ENCODE data around the gene FOSB. TPM values are rescaled to one million over a fixed set of nuclear protein-coding genes. Genes with fewer than 3 reads are reported as not detected.

The FOSB gene
- total RNA-seq, 1 donor from 2014 or later = 20.6 TPM

- peak overlapping the region; percentile 67 to 70 for H3K4me3 ChIP-seq
- no peak for TF ChIP-seq POLR2AphosphoS5 (IDR thresholded peaks at IDR 0.05; ENCODE audit: insufficient read depth in 1 of 2, low read depth in 1 of 2)
- TF ChIP-seq POLR2A (IDR thresholded peaks at IDR 0.05) = no peak
- TF ChIP-seq CTCF (IDR thresholded peaks at IDR 0.05) = no peak
- DNase-seq (ENCODE audit: extremely low spot score in 2 of 2) = peak in 1 of 2 donors; percentile 88
- H3K9me3 ChIP-seq = no peaks in the 10 kb centered on the region
- intact Hi-C loops (cut with DNase I) = no loop called here
- no peaks in the 10 kb centered on the region for H3K36me3 ChIP-seq
- no peaks in the 10 kb centered on the region for H3K27me3 ChIP-seq
- peak overlapping the region; percentile 96 for H3K27ac ChIP-seq
- peaks cover 25% of the 10 kb centered on the region for H3K4me1 ChIP-seq
Measured at GRCh38 chr19:45467115-45467455, 711 bp upstream of the FOSB start.

DNA sequence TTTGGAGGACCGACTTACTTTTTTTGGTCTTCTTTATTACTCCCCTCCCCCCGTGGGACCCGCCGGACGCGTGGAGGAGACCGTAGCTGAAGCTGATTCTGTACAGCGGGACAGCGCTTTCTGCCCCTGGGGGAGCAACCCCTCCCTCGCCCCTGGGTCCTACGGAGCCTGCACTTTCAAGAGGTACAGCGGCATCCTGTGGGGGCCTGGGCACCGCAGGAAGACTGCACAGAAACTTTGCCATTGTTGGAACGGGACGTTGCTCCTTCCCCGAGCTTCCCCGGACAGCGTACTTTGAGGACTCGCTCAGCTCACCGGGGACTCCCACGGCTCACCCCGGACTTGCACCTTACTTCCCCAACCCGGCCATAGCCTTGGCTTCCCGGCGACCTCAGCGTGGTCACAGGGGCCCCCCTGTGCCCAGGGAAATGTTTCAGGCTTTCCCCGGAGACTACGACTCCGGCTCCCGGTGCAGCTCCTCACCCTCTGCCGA lies 409 bp downstream of the FOSB start:
- no peaks in the 10 kb centered on the region for H3K36me3 ChIP-seq
- H3K4me1 ChIP-seq = peaks cover 25% of the 10 kb centered on the region
- no peaks in the 10 kb centered on the region for H3K9me3 ChIP-seq
- H3K4me3 ChIP-seq = peak overlapping the region; percentile 67 to 70
- DNase-seq (ENCODE audit: extremely low spot score in 2 of 2) = peak in 1 of 2 donors; percentile 89
- H3K27ac ChIP-seq = peak overlapping the region; percentile 96
- TF ChIP-seq POLR2AphosphoS5 (IDR thresholded peaks at IDR 0.05; ENCODE audit: insufficient read depth in 1 of 2, low read depth in 1 of 2) (peak in 1 of 2 donors; percentile 50), POLR2A (IDR thresholded peaks at IDR 0.05) (no peak), CTCF (IDR thresholded peaks at IDR 0.05) (no peak)
- intact Hi-C loops (cut with DNase I) = no loop called here
- no peaks in the 10 kb centered on the region for H3K27me3 ChIP-seq

GRCh38 chr19:45468803-45469131 lies 971 bp downstream of the FOSB start:
- intact Hi-C loops (cut with DNase I) = no loop called here
- H3K4me3 ChIP-seq = peak overlapping the region; percentile 67 to 70
- TF ChIP-seq POLR2A (IDR thresholded peaks at IDR 0.05) (no peak), CTCF (IDR thresholded peaks at IDR 0.05) (no peak), POLR2AphosphoS5 (IDR thresholded peaks at IDR 0.05; ENCODE audit: insufficient read depth in 1 of 2, low read depth in 1 of 2) (no peak)
- H3K36me3 ChIP-seq = no peaks in the 10 kb centered on the region
- peak overlapping the region; percentile 96 for H3K27ac ChIP-seq
- no peak for DNase-seq (ENCODE audit: extremely low spot score in 2 of 2)
- H3K4me1 ChIP-seq = peaks cover 25% of the 10 kb centered on the region
- H3K9me3 ChIP-seq = no peaks in the 10 kb centered on the region
- H3K27me3 ChIP-seq = no peaks in the 10 kb centered on the region

- peak in 1 of 2 donors; percentile 96 for DNase-seq (ENCODE audit: extremely low spot score in 2 of 2)
- Histone ChIP-seq H3K4me1 (peaks cover 25% of the 10 kb centered on the region), H3K4me3 (peak overlapping the region; percentile 67 to 70), H3K9me3 (no peaks in the 10 kb centered on the region), H3K27ac (peak overlapping the region; percentile 96), H3K36me3 (no peaks in the 10 kb centered on the region), H3K27me3 (no peaks in the 10 kb centered on the region)
- no peak for TF ChIP-seq CTCF (IDR thresholded peaks at IDR 0.05)
- peak; percentile 90 to 91 for TF ChIP-seq POLR2AphosphoS5 (IDR thresholded peaks at IDR 0.05; ENCODE audit: insufficient read depth in 1 of 2, low read depth in 1 of 2)
- TF ChIP-seq POLR2A (IDR thresholded peaks at IDR 0.05) = peak in 1 of 2 donors; percentile 30
- intact Hi-C loops (cut with DNase I) = no loop called here
Measured at GRCh38 chr19:45469132-45469944, 1.5 kb downstream of the FOSB start.
